ENCODE measurements around the gene CDC37.

The CDC37 gene

GRCh38 chr19:10361569-10362011 is 41.8 kb downstream of the CDC37 start:
- no peaks in the 10 kb centered on the region for H3K9me3 ChIP-seq (ENCODE audit: control insufficient read depth, low read length)
- no peak overlapping the region for H3K27ac ChIP-seq (ENCODE audit: insufficient read depth, low read length, poor library complexity, severe bottlenecking)
- H3K4me1 ChIP-seq (ENCODE audit: control insufficient read depth, insufficient read depth, low read length, poor library complexity, severe bottlenecking), result no peaks in the 10 kb centered on the region
- peaks cover 69% of the 10 kb centered on the region for H3K36me3 ChIP-seq (ENCODE audit: control insufficient read depth, insufficient read depth, low read length)
- no peak overlapping the region for H3K4me3 ChIP-seq (ENCODE audit: insufficient read depth, low read depth, low read length, poor library complexity, severe bottlenecking)
- no peaks in the 10 kb centered on the region for H3K27me3 ChIP-seq (replicated peaks; ENCODE audit: control insufficient read depth, insufficient read depth, low read length, poor library complexity, severe bottlenecking)
- DNase-seq, result no peak

- no peak overlapping the region for H3K4me3 ChIP-seq (ENCODE audit: insufficient read depth, low read depth, low read length, poor library complexity, severe bottlenecking)
- H3K9me3 ChIP-seq (ENCODE audit: control insufficient read depth, low read length), result no peaks in the 10 kb centered on the region
- DNase-seq, result no peak
- H3K4me1 ChIP-seq (ENCODE audit: control insufficient read depth, insufficient read depth, low read length, poor library complexity, severe bottlenecking), result no peaks in the 10 kb centered on the region
- H3K27me3 ChIP-seq (replicated peaks; ENCODE audit: control insufficient read depth, insufficient read depth, low read length, poor library complexity, severe bottlenecking), result no peaks in the 10 kb centered on the region
- peaks cover 71% of the 10 kb centered on the region for H3K36me3 ChIP-seq (ENCODE audit: control insufficient read depth, insufficient read depth, low read length)
- H3K27ac ChIP-seq (ENCODE audit: insufficient read depth, low read length, poor library complexity, severe bottlenecking), result no peak overlapping the region
Measured at GRCh38 chr19:10356431-10356830, 46.9 kb downstream of the CDC37 start.

- H3K27me3 ChIP-seq (replicated peaks; ENCODE audit: control insufficient read depth, insufficient read depth, low read length, poor library complexity, severe bottlenecking), result no peaks in the 10 kb centered on the region
- no peaks in the 10 kb centered on the region for H3K9me3 ChIP-seq (ENCODE audit: control insufficient read depth, low read length)
- H3K4me1 ChIP-seq (ENCODE audit: control insufficient read depth, insufficient read depth, low read length, poor library complexity, severe bottlenecking), result no peaks in the 10 kb centered on the region
- H3K27ac ChIP-seq (ENCODE audit: insufficient read depth, low read length, poor library complexity, severe bottlenecking), result no peak overlapping the region
- H3K36me3 ChIP-seq (ENCODE audit: control insufficient read depth, insufficient read depth, low read length), result peaks cover 59% of the 10 kb centered on the region
- DNase-seq, result peak in 1 of 3 donors; percentile 23
- no peak overlapping the region for H3K4me3 ChIP-seq (ENCODE audit: insufficient read depth, low read depth, low read length, poor library complexity, severe bottlenecking)
Measured at GRCh38 chr19:10353793-10354391, 49.5 kb downstream of the CDC37 start.

GRCh38 chr19:10352764-10353671 is 50.3 kb downstream of the CDC37 start:
- Histone ChIP-seq H3K4me3 (ENCODE audit: insufficient read depth, low read depth, low read length, poor library complexity, severe bottlenecking) (no peak overlapping the region), H3K27ac (ENCODE audit: insufficient read depth, low read length, poor library complexity, severe bottlenecking) (no peak overlapping the region), H3K9me3 (ENCODE audit: control insufficient read depth, low read length) (no peaks in the 10 kb centered on the region), H3K27me3 (replicated peaks; ENCODE audit: control insufficient read depth, insufficient read depth, low read length, poor library complexity, severe bottlenecking) (no peaks in the 10 kb centered on the region), H3K36me3 (ENCODE audit: control insufficient read depth, insufficient read depth, low read length) (peaks cover 53% of the 10 kb centered on the region), H3K4me1 (ENCODE audit: control insufficient read depth, insufficient read depth, low read length, poor library complexity, severe bottlenecking) (no peaks in the 10 kb centered on the region)
- DNase-seq, result no peak

- Histone ChIP-seq H3K4me3 (ENCODE audit: insufficient read depth, low read depth, low read length, poor library complexity, severe bottlenecking) (no peak overlapping the region), H3K27me3 (replicated peaks; ENCODE audit: control insufficient read depth, insufficient read depth, low read length, poor library complexity, severe bottlenecking) (no peaks in the 10 kb centered on the region), H3K36me3 (ENCODE audit: control insufficient read depth, insufficient read depth, low read length) (peaks cover 6% of the 10 kb centered on the region), H3K9me3 (ENCODE audit: control insufficient read depth, low read length) (no peaks in the 10 kb centered on the region), H3K4me1 (ENCODE audit: control insufficient read depth, insufficient read depth, low read length, poor library complexity, severe bottlenecking) (no peaks in the 10 kb centered on the region), H3K27ac (ENCODE audit: insufficient read depth, low read length, poor library complexity, severe bottlenecking) (no peak overlapping the region)
- no peak for DNase-seq
Measured at GRCh38 chr19:10346509-10346908, 56.8 kb downstream of the CDC37 start.

- Histone ChIP-seq H3K27ac (ENCODE audit: insufficient read depth, low read length, poor library complexity, severe bottlenecking) (no peak overlapping the region), H3K4me3 (ENCODE audit: insufficient read depth, low read depth, low read length, poor library complexity, severe bottlenecking) (no peak overlapping the region), H3K4me1 (ENCODE audit: control insufficient read depth, insufficient read depth, low read length, poor library complexity, severe bottlenecking) (peaks cover 4% of the 10 kb centered on the region), H3K36me3 (ENCODE audit: control insufficient read depth, insufficient read depth, low read length) (no peaks in the 10 kb centered on the region), H3K27me3 (replicated peaks; ENCODE audit: control insufficient read depth, insufficient read depth, low read length, poor library complexity, severe bottlenecking) (no peaks in the 10 kb centered on the region), H3K9me3 (ENCODE audit: control insufficient read depth, low read length) (no peaks in the 10 kb centered on the region)
- no peak for DNase-seq
Measured at GRCh38 chr19:10344780-10345179, 58.6 kb downstream of the CDC37 start.

- no peak overlapping the region for H3K27ac ChIP-seq (ENCODE audit: insufficient read depth, low read length, poor library complexity, severe bottlenecking)
- no peaks in the 10 kb centered on the region for H3K27me3 ChIP-seq (replicated peaks; ENCODE audit: control insufficient read depth, insufficient read depth, low read length, poor library complexity, severe bottlenecking)
- H3K4me1 ChIP-seq (ENCODE audit: control insufficient read depth, insufficient read depth, low read length, poor library complexity, severe bottlenecking), result peaks cover 15% of the 10 kb centered on the region
- no peaks in the 10 kb centered on the region for H3K9me3 ChIP-seq (ENCODE audit: control insufficient read depth, low read length)
- no peak overlapping the region for H3K4me3 ChIP-seq (ENCODE audit: insufficient read depth, low read depth, low read length, poor library complexity, severe bottlenecking)
- no peak for DNase-seq
- no peaks in the 10 kb centered on the region for H3K36me3 ChIP-seq (ENCODE audit: control insufficient read depth, insufficient read depth, low read length)
Measured at GRCh38 chr19:10343495-10343894, 59.8 kb downstream of the CDC37 start.

Data from effector memory CD4-positive, alpha-beta T cell (primary cell).